HG03280 (cell line): Measurements from ENCODE around the gene CTNND2.

Experiments
- ATAC-seq: cut with Tn5 transposase; IDR thresholded peaks from one replicate; pipeline ENCODE4 v1.9.1; 2021; ENCODE audit warnings: mild to moderate bottlenecking, moderate library complexity; ENCODE audit not compliant: unreplicated experiment

Gene CTNND2

DNA sequence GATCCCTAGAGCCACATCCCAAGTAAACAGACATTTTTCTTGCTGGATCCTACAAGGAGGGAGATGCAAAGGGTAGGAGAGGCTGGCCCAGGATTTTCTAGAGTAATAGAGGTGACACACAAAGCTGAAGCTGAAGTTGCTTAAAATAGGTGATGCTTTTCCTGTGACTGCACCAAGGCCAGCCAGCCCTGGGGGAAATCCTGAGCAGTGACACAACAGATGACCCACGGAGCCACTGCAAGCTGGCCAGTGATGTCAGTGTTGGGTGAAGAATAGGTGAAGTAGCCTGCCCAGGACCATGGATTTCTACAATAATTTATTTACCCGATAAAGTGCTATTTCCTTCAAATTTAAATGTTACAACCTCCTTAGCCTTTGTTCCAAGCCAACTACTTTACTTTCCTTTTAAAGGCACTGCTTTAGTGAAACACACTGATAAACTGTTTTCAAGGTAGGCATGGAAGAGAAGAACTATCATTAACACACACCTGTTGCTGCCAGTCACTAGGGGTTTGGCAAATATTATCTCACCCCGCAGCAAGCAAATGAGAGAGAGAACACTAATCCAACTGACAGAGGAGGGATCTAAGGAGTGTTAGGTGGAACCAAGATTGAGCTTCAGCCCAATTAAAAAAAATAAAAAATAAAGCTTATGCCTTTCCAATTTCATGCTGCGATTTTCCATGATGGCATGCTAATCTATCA lies 123.5 kb downstream of the CTNND2 start:
- no peak for ATAC-seq

DNA sequence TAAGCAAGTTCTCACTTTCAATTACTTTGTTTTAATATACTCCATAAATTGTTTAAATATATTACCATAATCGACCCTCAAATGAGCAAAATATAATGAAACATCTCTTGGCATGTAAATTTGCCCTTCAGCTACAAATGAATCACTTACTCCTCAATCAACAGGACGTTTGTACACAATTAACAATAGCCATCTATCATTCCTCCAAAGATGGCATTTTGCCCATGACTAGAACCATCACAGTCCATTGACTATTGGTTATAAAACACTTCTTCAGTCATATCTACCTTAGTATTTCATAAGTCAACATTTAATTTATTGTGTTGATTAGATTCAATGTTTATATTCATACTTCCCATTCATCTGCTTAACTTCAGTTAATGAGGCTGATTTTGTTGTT lies 127.2 kb downstream of the CTNND2 start:
- ATAC-seq, result no peak

DNA sequence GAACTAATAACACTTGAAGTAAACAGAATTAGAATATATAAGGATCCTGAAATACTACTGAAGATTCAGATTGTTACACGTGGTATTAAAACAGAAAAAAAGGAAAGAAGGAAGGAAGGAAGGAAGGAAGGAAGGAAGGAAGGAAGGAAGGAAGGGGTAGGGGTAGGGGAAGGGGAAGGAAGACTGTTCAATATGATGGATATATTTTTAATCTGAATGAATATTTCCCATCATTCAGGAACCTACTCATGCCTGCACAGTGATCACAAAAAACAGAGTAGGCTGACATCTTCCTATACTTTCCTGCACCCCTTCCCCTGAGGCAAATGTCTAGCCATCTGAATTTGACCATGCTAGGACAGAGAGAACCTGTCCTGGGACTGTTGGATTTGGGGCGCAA lies 133.9 kb downstream of the CTNND2 start:
- no peak for ATAC-seq

DNA sequence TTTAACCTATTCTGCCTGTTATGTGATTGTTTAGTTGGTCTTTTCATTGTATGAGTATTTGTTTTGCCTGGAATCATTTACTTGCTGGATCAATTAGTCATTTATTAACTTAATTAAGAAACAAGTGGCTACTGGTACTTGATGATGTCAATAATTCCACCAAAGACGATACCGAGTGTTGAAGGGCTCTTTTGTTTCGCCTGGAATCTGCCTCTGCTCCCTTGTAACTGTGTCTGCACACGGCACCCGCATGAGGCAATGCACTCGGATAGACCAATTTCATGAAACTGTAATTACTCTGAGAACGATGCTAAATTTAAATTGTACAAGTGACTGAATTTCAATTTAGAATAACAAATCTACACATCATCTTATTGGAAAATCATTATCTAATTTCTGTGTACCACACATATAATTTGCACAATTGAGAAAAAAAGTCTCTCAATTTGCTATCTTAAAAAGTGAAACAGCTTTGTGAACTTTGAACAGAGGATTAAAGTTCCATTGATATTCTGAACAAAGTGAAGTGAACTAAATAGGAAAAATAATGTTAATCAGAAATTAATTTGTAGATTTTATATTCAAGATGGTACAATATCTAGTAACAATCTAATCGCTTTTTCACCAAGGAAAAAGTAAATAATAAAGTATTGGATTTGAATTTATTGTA lies 143.2 kb downstream of the CTNND2 start:
- no peak for ATAC-seq

DNA sequence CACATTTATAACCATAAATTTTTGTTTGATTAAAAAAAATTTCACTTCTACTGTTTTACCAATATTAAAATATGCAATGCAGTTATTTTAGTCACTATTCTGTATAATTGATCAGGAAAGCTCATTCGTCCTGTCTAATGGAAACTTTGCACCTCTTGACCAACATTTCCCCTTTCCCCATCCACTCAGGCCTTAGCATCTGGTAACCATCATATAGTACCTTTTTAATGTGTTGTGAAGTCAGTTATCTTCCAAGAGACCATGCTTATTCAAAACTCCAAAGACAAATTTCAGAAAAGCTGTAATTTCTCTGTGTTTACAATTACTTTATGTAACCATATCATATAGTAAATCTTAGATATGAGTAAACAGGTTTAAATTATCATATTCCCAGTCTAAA lies 145.9 kb downstream of the CTNND2 start:
- ATAC-seq, result no peak

DNA sequence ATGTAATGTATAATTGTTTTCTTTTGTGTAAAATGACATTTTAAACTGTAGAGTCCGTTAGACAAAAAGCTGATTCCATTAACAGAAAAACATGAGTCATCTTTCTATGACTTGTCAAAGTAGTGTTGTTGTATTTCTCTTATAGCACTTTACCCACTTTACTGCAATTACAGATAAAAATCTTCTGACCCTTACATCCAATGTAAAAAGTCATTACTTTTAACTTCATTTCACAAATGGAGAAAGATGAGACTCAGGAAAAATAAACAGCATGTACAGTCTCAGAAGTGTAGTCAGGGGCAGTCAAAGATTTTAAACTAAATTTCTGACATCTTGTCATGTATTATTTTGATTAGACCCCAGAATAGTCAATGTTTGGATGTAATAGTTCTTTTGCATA lies 146.6 kb downstream of the CTNND2 start:
- ATAC-seq, result no peak

DNA sequence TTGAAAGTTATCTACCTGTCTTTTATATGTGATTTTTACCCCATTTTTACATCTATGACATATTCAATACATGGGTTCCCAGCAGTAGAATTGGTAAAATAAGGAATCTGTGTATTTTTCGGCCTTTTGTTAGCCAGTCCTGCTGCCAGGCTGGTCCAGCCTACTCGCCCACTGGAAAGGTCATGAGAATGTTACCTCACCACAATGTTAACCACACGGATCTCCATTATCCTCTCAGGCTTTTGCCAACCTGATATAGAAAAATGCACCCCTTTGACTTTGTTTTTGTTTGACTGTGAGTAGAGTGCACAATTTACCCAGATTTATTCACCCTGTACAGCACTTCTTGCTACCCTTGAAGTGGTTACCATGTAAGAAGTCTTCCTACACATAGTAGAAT lies 167.2 kb downstream of the CTNND2 start:
- ATAC-seq, result no peak

DNA sequence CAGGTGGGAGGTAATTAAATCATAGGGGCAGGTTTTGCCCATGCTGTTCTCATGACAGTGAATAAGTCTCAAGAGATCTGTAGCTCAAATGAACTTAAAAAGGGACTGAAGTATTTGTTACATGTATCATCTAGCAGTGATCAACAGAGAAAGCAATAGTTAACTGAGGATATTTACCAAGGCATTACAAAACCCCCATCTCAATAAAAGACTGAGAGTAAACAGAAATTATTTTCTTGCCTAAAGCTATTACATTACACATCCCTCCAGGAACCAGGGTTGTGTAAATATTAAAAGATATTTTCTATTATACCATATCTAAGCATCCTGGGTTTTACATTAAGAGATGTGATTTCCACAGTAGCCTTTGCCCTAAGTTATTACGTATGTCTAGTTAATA lies 169.9 kb downstream of the CTNND2 start:
- no peak for ATAC-seq

DNA sequence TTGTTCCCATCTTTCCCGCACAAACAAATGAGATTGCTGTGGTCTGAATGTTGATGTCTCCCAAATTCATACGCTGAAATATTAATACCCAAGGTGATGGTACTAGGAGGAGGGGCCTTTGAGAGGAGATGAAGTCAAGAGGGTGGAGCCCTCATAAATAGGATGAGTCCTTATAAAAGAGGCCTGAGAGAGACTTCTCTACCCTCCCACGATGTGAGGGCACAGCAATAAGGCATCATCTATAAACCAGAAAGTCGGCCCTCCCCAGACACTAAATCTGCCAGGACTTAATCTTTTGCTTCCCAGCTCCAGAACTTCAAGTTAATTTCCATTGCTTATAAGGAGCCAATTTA lies 170.4 kb downstream of the CTNND2 start:
- no peak for ATAC-seq

DNA sequence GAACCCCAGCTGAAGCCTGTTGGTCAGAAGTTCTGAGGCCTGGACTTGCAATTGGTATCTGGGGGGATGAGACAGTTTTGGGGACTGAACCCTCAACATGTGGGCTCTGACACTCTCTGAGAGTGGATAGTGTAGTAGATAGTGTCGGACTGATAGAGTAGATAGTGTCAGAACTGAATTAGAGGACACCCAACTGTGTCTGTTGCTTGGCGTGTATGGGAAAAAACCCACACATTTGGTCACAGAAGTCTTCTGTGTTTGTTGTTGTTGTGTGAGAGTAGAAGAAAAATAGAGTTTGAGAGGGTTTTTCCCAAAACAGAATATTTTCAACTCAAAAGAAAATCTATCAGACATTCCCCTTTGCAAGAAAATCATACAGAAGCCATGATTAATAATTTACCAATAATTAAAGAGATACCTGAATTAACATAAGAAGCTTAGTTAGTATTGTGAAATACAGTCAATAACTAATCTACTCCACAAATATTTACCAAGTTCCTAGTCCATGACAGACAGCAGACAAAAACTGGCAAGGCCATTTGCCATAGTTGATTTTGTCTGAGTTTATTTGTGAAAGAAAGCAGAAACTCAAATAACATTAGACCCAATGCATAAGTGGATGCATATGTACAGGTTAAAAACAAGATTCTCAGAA lies 170.9 kb downstream of the CTNND2 start:
- no peak for ATAC-seq

DNA sequence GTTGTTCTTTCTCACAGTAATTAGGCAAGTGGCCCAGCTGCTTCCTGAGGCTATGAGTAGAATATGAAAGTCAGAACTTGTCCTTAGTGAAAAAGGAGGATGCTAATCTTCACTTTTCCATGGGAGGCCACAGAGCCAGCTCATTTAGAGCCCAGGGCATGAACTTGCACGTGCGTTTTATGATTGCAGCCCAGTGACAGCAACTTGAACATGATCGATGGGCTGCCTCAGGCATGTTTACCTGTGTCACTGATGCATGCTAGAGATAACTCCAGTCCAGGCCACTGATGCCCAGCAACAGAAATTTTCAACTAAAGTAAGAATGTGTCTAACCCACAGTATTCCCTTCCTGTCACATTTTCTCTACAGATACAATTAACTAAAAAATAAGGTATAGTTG lies 179.3 kb downstream of the CTNND2 start:
- no peak for ATAC-seq

DNA sequence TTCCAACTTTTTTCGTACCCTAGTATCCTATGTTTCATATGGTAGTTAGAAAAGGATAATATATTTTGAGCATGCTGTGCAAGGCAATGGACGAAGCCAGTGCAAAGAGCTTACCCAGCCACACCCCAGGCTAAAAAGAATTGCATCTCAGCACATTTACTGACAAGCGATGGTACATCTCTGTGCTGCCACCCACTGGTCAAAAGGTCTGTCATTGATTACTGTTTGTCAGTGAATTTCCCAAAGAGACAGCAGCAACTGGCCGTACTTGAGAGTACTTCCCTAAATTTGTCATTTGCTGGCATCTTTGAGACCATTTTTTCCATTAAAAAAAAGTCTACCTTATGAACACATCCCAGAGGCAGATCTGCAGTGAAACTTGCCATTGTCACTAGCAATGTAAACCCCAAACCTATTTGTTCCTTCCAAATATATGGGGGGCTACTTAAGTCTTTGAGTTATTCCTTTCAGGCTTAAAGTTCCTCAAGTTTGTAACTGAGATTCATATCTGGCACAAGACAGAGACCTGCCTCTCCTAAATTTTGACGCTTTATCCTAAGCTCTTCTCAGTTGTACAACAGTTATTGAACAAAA lies 184.3 kb downstream of the CTNND2 start:
- no peak for ATAC-seq

DNA sequence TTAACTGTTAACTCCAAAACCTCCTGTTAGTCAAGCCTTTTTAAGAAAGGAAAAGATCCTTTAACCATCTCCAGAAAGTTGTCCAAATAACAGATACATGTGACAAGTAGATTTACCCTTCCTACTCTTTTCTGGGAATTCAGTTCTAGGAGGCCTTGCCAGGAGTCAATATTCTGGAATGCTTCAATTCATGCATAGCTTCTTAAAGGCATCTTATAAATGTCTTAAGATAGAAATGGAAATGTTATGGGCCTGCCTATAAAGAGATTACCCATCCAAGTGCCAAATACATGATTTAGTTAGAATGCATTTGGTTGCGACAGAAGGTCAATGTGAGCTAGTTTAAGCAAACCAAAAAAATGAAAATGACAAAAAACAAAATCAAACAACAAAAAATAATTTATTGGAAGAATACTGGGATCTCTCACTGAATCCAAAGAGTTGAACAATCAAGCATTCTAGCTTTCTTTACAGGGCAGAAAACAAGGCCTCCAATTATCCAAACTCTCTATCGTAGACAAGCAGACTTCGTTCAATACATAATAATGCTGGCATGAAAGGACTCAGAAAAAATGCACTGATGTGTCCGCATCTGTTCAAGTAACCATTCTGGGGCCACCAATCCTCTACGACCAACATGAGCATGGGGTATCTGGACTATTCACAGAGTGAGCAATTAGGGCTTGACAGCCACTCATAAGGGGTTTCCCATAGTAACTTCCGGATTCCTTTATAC lies 188.6 kb downstream of the CTNND2 start:
- no peak for ATAC-seq

DNA sequence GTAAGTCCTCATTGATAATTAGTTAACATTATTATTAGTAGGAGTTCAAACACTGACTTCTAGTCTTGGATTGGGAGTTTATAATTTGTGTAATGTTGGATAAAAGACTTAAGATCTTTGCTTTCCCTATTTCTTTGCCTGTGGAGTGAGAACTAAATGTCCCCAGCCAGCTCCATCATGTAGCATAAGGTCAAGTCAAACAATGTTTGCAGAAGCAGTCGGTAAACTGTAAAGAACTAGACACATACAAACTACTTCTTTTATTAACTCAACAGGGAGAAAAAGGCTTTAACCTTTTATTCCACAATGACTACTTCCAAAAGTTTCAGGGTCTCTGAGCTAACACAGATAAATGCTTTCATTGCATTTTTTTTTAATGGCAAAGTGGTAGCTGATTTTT lies 192.3 kb downstream of the CTNND2 start:
- ATAC-seq, result no peak

DNA sequence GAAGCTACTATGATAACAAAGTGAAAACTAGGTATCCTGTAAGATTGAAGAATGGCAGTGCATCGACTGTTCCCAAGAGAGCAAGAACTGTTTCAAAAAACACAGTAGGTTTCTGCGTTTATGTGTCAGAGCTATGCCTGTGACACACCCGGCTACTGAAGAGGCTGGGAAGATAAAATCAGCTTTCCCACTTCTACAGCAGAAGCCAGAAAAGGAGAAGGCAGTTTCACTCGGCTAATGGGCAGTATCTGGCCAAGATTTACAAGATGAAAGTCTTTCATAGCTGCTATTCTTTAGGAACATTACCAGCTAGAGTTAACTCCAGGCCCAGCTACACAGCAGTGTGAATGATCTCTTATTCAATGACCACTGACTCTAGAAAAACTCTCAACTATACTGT lies 195.2 kb downstream of the CTNND2 start:
- no peak for ATAC-seq

DNA sequence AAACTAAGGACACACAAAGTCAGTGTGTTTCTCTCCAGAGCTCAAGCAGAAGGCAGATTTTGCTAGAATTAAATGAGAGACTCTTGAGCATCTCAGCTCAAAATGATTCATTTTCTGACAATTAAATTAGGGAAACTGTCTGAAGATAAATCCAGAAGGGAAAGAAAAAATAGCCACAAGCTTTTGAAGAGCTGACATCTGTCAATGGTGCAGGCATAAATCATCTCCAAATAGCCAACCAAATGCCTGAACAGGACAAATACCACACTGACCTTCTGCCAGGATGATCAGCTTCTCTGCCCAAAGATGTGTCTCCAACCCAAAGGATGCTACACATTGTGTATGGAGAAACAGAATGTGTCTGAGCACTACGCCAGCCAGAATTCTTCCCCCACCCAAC lies 199.3 kb downstream of the CTNND2 start:
- ATAC-seq, result no peak

DNA sequence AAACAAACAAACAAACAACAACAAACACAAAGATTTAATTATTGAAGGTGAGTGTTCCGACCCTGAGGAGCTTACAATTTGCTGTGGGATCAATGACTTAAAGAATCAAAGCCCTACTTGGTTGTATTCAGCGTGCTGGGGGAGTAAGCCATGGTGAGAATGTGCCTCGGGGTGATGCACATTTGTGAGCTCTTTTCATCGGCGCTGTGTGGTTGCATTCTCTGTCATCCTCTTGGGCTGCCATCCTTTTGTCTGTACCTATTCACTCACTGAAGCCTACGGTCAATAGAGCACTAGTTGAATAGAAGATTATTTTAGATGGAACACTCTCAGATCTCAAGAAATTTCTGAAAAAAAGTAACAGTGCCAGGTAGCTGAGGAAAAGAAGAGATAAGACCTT lies 203.9 kb downstream of the CTNND2 start:
- no peak for ATAC-seq

DNA sequence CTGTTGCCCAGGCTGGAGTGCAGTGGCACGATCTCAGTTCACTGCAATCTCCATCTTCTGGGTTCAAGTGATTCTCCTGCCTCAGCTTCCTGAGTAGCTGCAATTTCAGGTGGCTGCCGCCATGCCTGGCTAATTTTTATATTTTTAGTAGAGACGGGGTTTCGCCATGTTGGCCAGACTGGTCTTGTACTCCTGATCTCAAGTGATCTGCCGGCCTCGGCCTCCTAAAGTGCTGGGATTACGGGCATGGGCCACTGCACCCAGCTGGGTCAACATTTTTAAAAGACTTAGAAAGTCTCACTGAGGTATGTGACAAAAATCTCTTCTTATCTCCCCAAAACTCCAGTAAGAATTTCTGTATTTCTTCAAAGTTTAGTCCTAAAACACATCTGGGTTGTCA lies 211.6 kb downstream of the CTNND2 start:
- ATAC-seq, result no peak

DNA sequence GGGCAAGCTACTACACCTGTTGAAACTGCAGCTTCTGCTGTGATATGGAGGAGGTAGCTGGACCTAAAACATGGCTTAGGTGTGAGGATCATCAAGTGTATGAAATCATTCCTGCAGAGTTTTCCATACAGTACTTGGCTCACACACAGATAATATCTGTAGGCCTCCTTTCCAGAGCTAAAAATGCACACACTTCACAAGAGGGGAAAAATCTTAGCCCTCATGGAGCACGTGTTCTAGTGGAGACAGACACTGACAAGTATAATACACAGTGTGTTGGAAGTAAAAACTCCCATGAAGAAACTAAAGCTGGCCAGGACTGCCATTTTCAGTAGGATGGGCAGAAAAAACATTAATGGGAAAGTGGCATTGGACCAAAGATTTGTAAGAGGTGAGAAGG lies 216.7 kb downstream of the CTNND2 start:
- ATAC-seq, result no peak

DNA sequence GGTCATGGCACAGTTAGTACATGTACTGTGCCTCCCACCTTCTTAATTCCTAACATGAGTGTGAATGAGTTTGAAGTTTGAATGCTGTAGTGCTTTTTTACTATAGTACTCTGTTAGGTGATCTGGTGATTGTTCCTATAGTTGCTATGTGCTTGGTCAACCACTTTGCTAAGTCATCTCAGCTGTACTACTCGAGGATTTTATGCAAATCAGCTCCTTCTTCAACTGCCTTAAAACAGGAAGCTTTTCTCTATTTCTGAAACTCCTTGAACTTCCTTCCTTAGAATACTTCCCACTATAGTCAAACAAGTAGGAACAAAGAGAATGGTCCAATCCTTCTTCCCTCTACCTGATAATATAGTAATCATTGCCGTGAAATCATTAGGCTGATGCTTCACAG lies 219.6 kb downstream of the CTNND2 start:
- no peak for ATAC-seq

DNA sequence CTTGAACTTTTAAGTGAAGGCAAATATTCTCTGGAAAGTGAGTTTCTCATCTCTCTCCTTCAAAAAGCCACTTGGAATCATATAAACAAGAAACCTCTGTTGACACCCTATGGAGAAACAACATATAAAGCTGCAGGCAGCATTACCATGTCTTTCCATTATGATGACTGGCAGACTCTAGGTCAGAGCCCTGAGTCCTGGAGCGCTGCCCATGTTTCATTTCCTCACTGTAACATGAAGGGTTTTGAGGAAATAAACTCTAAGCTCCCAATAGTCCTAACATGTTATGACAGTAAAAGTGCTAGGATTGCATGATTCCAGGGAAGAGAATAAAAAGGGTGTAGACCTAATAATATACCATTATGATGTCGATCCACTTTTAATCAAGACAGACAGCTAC lies 220.6 kb downstream of the CTNND2 start:
- ATAC-seq, result no peak
